ENCODE data around the gene FIBCD1.
"Not testable (repeated sequence)": the region's sequence is repeated elsewhere in the genome, so short reads cannot be mapped to it uniquely, and the experiment has no call there.

The FIBCD1 gene

DNA sequence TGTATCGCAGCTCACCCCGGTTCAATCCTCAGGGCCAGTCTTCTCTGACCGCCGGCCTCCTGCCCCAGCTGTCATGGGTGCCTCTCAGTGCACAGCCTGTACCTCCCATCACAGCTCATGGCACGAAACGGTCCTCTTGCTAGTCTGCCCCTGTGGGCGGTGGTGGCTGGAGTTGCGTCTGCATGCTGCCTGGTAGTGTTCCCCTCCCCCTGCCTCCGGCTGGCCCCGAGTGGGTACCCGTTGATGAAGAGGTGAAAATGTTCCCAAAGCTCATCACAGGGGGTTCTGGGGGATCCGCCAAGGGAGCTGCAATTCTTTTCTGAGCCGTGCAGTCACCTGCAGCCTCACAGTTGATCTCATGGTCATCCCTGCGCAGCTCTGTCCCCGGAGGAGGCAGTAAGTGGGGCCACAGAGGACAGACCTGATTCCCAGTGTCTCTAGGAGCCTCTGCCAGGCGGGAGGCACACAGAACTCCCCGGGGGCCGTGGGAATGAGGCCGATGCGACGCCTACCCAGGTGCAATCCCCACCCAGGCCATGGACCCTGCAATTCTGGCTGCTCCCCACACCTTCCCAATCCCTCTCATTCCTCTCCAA, 34.7 kb upstream of the FIBCD1 start:
- no peak for ATAC-seq

DNA sequence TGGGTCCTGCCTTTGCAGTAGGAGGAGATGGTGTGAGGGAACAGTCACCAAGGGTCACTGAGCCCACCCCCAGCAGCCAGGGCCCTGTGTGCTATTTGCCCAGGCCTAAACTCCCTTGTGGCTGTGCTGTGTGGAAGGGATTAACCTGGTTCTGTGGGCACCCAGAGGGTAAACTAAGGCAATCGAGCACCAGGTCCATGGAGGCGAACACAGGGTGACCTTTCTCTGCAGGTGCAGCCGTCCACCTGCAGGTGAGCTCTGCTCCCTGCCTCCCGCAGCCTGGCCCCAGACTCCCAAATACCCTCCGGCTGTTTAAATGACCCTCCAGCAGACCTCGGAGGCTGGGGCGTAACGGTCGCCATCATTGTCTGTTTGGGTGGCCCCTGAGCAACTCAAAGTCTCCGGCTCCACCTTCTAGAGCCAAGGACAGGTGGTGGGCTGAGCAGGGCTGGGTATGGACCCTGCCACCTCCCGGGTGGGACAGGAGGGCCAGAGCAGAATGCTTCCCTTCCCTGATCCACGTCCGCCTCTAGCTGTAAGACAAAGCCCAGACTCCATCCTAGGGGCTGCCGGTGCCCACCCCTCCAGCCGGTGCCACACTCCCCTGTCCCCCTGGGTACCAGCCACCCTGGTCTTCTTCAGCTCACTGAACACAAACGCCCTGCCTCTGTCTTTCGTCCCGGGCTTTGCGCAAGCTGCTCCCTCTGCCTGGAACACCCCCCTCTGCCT, 34.1 kb upstream of the FIBCD1 start:
- ATAC-seq = no peak

DNA sequence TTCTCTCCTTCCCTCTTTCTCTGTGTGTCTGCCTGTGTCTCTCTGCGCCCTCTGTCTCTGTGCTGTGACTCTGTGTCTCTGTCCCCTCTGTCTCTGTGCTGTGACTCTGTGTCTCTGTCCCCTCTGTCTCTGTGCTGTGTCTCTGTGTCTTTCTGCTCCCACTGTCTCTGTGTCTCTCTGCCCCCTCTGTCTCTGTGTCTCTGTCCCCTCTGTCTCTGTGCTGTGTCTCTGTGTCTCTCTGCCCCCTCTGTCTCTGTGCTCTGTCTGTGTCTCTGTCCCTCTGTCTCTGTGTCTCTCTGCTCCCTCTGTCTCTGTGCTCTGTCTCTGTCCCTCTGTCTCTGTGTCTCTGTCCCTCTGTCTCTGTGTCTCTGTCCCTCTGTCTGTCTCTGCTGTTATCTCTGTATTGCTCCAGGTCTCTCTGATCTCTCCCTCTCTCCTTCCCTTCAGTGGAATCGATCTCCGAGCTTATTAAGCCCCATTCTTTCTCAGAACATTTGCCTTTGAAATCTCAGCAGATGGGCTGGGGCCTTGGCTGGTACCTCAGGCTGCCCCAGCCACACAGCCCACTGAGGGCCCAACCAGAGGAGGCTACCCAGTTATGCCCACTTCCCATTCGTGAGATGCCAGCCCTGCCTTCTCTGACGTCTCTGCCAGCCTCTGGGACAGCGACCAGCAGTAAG, 33.4 kb upstream of the FIBCD1 start:
- no peak for ATAC-seq

DNA sequence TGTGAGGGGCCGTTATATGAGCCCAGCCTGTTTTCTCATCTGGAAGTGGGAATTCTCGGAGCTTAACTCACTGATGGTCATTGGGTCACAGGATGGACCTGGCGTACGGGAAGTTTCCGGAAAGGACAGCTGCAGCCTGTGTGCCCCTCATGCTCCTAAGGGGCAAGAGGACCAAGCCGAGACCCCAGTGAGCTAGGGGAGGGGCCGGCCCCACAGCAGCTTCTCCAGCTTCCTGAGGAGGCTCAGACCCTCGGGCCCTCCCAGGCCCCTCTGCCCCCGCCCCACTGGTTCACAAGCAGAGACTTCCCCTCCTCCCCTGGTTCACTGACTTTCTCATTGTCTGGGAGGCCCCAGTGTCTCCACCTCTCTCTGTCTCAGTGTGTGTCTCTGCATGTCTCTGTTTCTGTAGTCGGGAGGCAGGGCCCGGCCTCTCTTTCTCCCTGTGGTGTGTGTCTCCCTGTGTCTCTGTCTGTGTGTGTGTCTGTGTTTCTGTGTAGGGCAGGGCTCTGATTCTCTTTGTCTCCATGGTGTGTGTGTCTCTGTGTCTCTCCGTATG, 32.3 kb upstream of the FIBCD1 start:
- no peak for ATAC-seq

GRCh38 chr9:130970855-130971254, 31.8 kb upstream of the FIBCD1 start:
- no peak for ATAC-seq

DNA sequence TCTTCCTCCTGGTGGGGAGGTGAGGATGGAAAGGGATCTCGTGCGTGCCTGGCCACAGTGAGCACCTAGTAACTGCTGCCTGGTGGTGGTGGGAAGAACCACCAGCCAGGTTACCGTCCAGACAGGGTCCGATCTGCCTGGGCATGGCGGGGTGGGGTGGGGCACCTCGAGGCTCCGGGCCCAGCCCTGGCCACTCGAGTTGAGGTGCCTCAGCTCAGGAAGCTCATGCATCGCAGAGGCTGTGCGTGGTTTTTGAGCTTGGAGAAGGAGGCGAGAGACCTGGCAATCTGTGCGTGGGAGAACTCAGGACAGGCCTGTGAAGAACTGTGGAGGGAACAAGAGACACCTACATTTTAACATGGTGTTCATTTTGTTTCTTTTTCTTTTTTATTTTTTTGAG, 31.0 kb upstream of the FIBCD1 start:
- ATAC-seq = no peak

DNA sequence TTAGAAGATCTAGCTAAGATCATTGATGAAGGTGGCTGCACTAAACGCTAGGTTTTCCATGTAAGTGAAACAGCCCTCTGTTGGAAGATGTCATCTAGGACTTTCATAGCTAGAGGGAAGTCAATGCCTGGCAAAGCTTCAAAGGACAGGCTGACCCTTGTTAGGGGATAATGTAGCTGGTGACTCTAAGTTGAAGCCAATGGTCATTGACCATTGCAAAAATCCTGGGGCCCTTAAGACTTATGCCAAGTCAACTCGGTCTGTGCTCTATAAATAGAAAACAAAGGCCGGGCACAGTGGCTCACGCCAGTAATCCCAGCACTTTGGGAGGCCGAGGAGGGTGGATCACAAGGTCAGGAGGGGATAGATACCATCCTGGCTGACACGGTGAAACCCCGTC, 26.6 kb upstream of the FIBCD1 start:
- ATAC-seq = no peak

DNA sequence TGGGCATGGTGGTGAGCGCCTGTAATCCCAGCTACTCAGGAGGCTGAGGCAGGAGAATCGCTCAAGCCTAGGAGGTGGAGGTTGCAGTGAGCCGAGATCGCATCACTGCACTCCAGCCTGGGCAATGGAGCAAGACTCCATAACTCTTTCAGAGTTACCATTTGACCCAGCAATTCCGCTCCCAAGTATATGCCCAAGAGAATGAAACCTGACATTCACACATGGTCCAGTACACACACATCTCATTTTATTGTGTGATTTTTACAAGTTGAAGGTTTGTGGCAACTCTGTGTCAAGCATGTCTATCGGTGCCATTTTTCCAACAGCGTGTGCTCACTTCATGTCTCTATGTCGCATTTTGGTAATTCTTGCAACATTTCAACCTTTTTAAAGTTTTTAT, 24.9 kb upstream of the FIBCD1 start:
- no peak for ATAC-seq

GRCh38 chr9:130963337-130963908, 24.4 kb upstream of the FIBCD1 start:
- ATAC-seq = no peak

- no peak for ATAC-seq
These were observed 23.6 kb upstream of the FIBCD1 start for GRCh38 chr9:130962418-130963316.

GRCh38 chr9:130961511-130962300, 22.7 kb upstream of the FIBCD1 start:
- ATAC-seq = no peak

GRCh38 chr9:130960522-130961378, 21.7 kb upstream of the FIBCD1 start:
- no peak for ATAC-seq

GRCh38 chr9:130959809-130960334, 20.8 kb upstream of the FIBCD1 start:
- no peak for ATAC-seq

DNA sequence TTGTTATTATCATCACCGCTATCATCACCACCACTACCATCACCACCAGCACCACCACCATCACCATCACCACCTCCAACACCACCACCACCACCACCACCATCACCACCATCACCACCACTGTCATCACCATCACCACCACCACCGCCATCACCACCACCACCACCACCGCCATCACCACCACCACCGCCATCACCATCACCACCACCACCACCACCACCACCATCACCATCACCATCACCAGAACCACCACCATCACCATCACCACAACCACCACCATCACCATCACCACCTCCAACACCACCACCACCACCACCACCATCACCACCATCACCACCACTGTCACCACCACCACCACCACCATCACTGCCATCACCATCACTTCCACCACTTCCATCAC, 19.5 kb upstream of the FIBCD1 start:
- ATAC-seq = not testable (repeated sequence)

GRCh38 chr9:130957451-130958203, 18.6 kb upstream of the FIBCD1 start:
- no peak for ATAC-seq

- no peak for ATAC-seq
These were observed 17.8 kb upstream of the FIBCD1 start for GRCh38 chr9:130956636-130957450.

GRCh38 chr9:130955947-130956621, 17.0 kb upstream of the FIBCD1 start:
- no peak for ATAC-seq

DNA sequence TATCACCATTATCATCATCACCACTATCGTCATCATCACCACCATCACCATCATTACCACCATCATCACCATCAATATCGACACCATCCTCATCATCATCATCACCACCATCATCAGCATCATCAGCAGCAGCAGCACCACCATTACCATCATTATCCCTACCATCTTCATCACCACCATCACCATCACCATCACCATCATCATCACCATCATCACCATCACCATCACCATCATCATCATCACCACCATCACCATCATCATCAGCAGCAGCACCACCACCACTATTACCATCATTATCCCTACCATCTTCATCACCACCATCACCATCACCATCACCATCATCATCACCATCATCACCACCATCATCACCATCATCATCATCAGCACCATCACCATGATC, 15.9 kb upstream of the FIBCD1 start:
- not testable (repeated sequence) for ATAC-seq
